Renal cortex interstitium (tissue), 11 donors: ENCODE data around the gene TET3. TPM values are rescaled to one million over a fixed set of nuclear protein-coding genes. Genes with fewer than 3 reads are reported as not detected.

ENCODE experiments used
- DNase-seq, 11 donors: peaks; one replicate each; pipeline ENCODE4 v3.0.0-alpha.2; 2013; ENCODE audit warnings: low read depth in 9 of 11, low spot score in 4 of 11; ENCODE audit errors: extremely low read depth in 1 of 11
- polyA plus RNA-seq, 3 donors: library from polyadenylated mRNA; unstranded; fragments of 120-200 nt; gene quantifications; one replicate each; pipeline ENCODE4 v1.2.1, GENCODE V29; 2013; ENCODE audit not compliant: insufficient read length in 3 of 3

Gene TET3
- polyA plus RNA-seq, 3 donors, result 22.4 to 24.8 (median 24.8) TPM

GRCh38 chr2:74019516-74019915, 34.8 kb downstream of the TET3 start:
- DNase-seq, result no peak

- no peak for DNase-seq
Observed at GRCh38 chr2:74020702-74021406, 36.1 kb downstream of the TET3 start.

- DNase-seq, result no peak
Observed at GRCh38 chr2:74021407-74021755, 36.7 kb downstream of the TET3 start.

- no peak for DNase-seq
Observed at GRCh38 chr2:74024216-74024615, 39.5 kb downstream of the TET3 start.

GRCh38 chr2:74025971-74026612, 41.4 kb downstream of the TET3 start:
- no peak for DNase-seq

- no peak for DNase-seq
Observed at GRCh38 chr2:74026687-74027241, 42.1 kb downstream of the TET3 start.

GRCh38 chr2:74027496-74027895, 42.8 kb downstream of the TET3 start:
- no peak for DNase-seq

GRCh38 chr2:74028290-74028689, 43.6 kb downstream of the TET3 start:
- no peak for DNase-seq

GRCh38 chr2:74028741-74029140, 44.0 kb downstream of the TET3 start:
- no peak for DNase-seq

- DNase-seq, result no peak
Observed at GRCh38 chr2:74029714-74030397, 45.1 kb downstream of the TET3 start.

GRCh38 chr2:74031221-74031620, 46.5 kb downstream of the TET3 start:
- DNase-seq, result no peak

GRCh38 chr2:74031959-74032287, 47.2 kb downstream of the TET3 start:
- no peak for DNase-seq

- no peak for DNase-seq
Observed at GRCh38 chr2:74033375-74033774, 48.7 kb downstream of the TET3 start.

Other genes with a start within 250 kb of the TET3 start
- gene TPRKB, start 247.6 kb upstream of the TET3 start, polyA plus RNA-seq, result 10 to 100 TPM; 64.6 to 84.2 (median 75.5) TPM
- 10 to 100 TPM; 27.4 to 36.9 (median 36.4) TPM for gene DUSP11, start 204.8 kb upstream of the TET3 start, polyA plus RNA-seq
- gene C2orf78, start 200.7 kb upstream of the TET3 start, polyA plus RNA-seq, result not detected
- gene STAMBP, start 155.9 kb upstream of the TET3 start, polyA plus RNA-seq, result 10 to 100 TPM; 57.6 to 67.5 (median 58.6) TPM
- gene ACTG2, start 91.9 kb upstream of the TET3 start, polyA plus RNA-seq, result under 1 TPM; 0.50 to 0.89 (median 0.51) TPM
- 10 to 100 TPM; 63.0 to 64.3 (median 63.7) TPM for gene DGUOK, start 58.0 kb upstream of the TET3 start, polyA plus RNA-seq
- gene BOLA3, start 163.0 kb downstream of the TET3 start, polyA plus RNA-seq, result 10 to 100 TPM; 25.4 to 30.4 (median 27.5) TPM
- gene MOB1A, start 194.0 kb downstream of the TET3 start, polyA plus RNA-seq, result 100 to 1,000 TPM in 1 of 3 donors, 10 to 100 TPM in 2; 87.2 to 102 (median 98.1) TPM
- gene MTHFD2, start 213.7 kb downstream of the TET3 start, polyA plus RNA-seq, result 10 to 100 TPM; 23.2 to 34.9 (median 30.4) TPM